GM23338 (cell line): ENCODE data around the gene SLC25A4. TPM values are rescaled to one million over a fixed set of nuclear protein-coding genes. Genes with fewer than 3 reads are reported as not detected.

Experiments
- ATAC-seq: fragments of 200-7000 bp; cut with Tn5 transposase; 3 replicates; pipeline ENCODE4 v1.9.1; 2020
- DNase-seq: peaks from one replicate; pipeline ENCODE4 v3.0.0-alpha.2; 2015; ENCODE audit warnings: low spot score
- H2AFZ ChIP-seq: fragments of 200-600 bp; sonication (generic); 2 replicates; pipeline ENCODE4 v1.8.0; 2016; ENCODE audit warnings: antibody characterized with exemption, mild to moderate bottlenecking, moderate library complexity
- H3F3A ChIP-seq: fragments of 200-600 bp; sonication (generic); replicated peaks from 2 replicates; pipeline ENCODE4 v1.8.0; 2017; ENCODE audit warnings: antibody characterized with exemption, mixed run types, low read depth
- H3K27ac ChIP-seq: fragments of 200-600 bp; sonication (generic); 2 replicates; pipeline ENCODE4 v1.6.1; 2016; ENCODE audit warnings: low read depth
- H3K27me3 ChIP-seq: fragments of 200-600 bp; sonication (generic); 2 replicates; pipeline ENCODE4 v1.8.0; 2016; ENCODE audit warnings: mild to moderate bottlenecking, mixed run types, moderate library complexity; ENCODE audit not compliant: insufficient read depth
- H3K36me3 ChIP-seq: fragments of 200-600 bp; sonication (generic); 2 replicates; pipeline ENCODE4 v1.8.0; 2016; ENCODE audit warnings: mild to moderate bottlenecking; ENCODE audit not compliant: insufficient read depth
- H3K4me1 ChIP-seq: fragments of 200-600 bp; sonication (generic); 2 replicates; pipeline ENCODE4 v1.8.0; 2016; ENCODE audit warnings: mild to moderate bottlenecking, moderate library complexity; ENCODE audit not compliant: insufficient read depth
- H3K4me2 ChIP-seq: fragments of 200-600 bp; sonication (generic); 2 replicates; pipeline ENCODE4 v1.7.1; 2017; ENCODE audit warnings: mixed run types
- H3K4me3 ChIP-seq: fragments of 200-600 bp; sonication (generic); 2 replicates; pipeline ENCODE4 v1.6.1; 2016; ENCODE audit warnings: mixed run types
- H3K79me2 ChIP-seq: fragments of 200-600 bp; sonication (generic); replicated peaks from 2 replicates; pipeline ENCODE4 v1.8.0; 2017; ENCODE audit warnings: mild to moderate bottlenecking; ENCODE audit not compliant: insufficient read depth
- H3K9me2 ChIP-seq: fragments of 200-600 bp; sonication (generic); 2 replicates; pipeline ENCODE4 v1.8.0; 2017; ENCODE audit not compliant: insufficient read depth
- H4K20me1 ChIP-seq: fragments of 200-600 bp; sonication (generic); replicated peaks from 2 replicates; pipeline ENCODE4 v1.8.0; 2017; ENCODE audit warnings: mild to moderate bottlenecking; ENCODE audit not compliant: insufficient read depth
- H3K27ac Mint-ChIP-seq: 2 replicates; pipeline ENCODE4 v1.8.0; 2020; ENCODE audit warnings: inconsistent platforms, mild to moderate bottlenecking, moderate library complexity, mixed read lengths
- H3K27me3 Mint-ChIP-seq: 3 replicates; pipeline ENCODE4 v1.8.0; 2022; ENCODE audit warnings: low read depth, mild to moderate bottlenecking, moderate library complexity, mixed read lengths, inconsistent platforms; ENCODE audit not compliant: insufficient read depth, poor library complexity
- H3K36me3 Mint-ChIP-seq: 3 replicates; pipeline ENCODE4 v1.8.0; 2021; ENCODE audit warnings: low read depth, mild to moderate bottlenecking, inconsistent platforms, moderate library complexity, mixed read lengths
- H3K4me1 Mint-ChIP-seq: 3 replicates; pipeline ENCODE4 v1.8.0; 2020; ENCODE audit warnings: mild to moderate bottlenecking, inconsistent platforms, mixed read lengths
- H3K4me3 Mint-ChIP-seq: 3 replicates; pipeline ENCODE4 v1.8.0; 2021; ENCODE audit warnings: moderate library complexity, mild to moderate bottlenecking, inconsistent platforms, mixed read lengths
- H3K9me3 Mint-ChIP-seq: 3 replicates; pipeline ENCODE4 v1.8.0; 2020; ENCODE audit warnings: moderate library complexity, mild to moderate bottlenecking, inconsistent platforms, mixed read lengths
- CREB1 ChIP-seq: fragments of 250-450 bp; sonication (Bioruptor Pico); IDR thresholded peaks from 2 replicates; pipeline ENCODE4 v1.5.0; 2020; ENCODE audit warnings: low read depth, mild to moderate bottlenecking, moderate library complexity
- CTCF ChIP-seq, 2 experiments: fragments of 200-600 bp in 1 of 2; sonication (generic) in 1 of 2; conservative IDR thresholded peaks; 2 replicates each; pipeline versions ENCODE4 v1.5.1 to v1.6.1; 2016 to 2017; ENCODE audit warnings: antibody characterized with exemption in 2 of 2, low read depth in 2 of 2, mild to moderate bottlenecking in 2 of 2, moderate library complexity in 1 of 2
- ETS1 ChIP-seq: IDR thresholded peaks from 2 replicates; pipeline ENCODE4 v1.6.1; 2016; ENCODE audit warnings: antibody characterized with exemption
- EZH2 ChIP-seq: fragments of 200-600 bp; sonication (generic); IDR thresholded peaks from one replicate; pipeline ENCODE4 v1.8.0; 2017; ENCODE audit warnings: antibody characterized with exemption, mild to moderate bottlenecking, low read depth; ENCODE audit not compliant: unreplicated experiment
- EZH2phosphoT487 ChIP-seq: fragments of 200-600 bp; sonication (generic); IDR thresholded peaks from one replicate; pipeline ENCODE4 v1.8.1; 2018; ENCODE audit warnings: antibody characterized with exemption; ENCODE audit not compliant: unreplicated experiment
- JUNB ChIP-seq: IDR thresholded peaks from one replicate; pipeline ENCODE4 v1.6.1; 2016; ENCODE audit warnings: antibody characterized with exemption; ENCODE audit not compliant: unreplicated experiment
- NANOG ChIP-seq: IDR thresholded peaks from 2 replicates; pipeline ENCODE4 v1.6.1; 2016; ENCODE audit warnings: antibody characterized with exemption, borderline replicate concordance
- POLR2AphosphoS5 ChIP-seq: IDR thresholded peaks from 2 replicates; pipeline ENCODE4 v1.6.1; 2016; ENCODE audit warnings: antibody characterized with exemption, low read depth
- REST ChIP-seq: IDR thresholded peaks from one replicate; pipeline ENCODE4 v1.6.1; 2018; ENCODE audit warnings: antibody characterized with exemption; ENCODE audit not compliant: unreplicated experiment
- STAT1 ChIP-seq: IDR thresholded peaks from one replicate; pipeline ENCODE4 v1.6.1; 2016; ENCODE audit warnings: antibody characterized with exemption; ENCODE audit not compliant: unreplicated experiment
- ZNF114 ChIP-seq: fragments of 250-450 bp; sonication (Bioruptor Pico); IDR thresholded peaks from 2 replicates; pipeline ENCODE4 v1.5.0; 2020; ENCODE audit warnings: mild to moderate bottlenecking, moderate library complexity
- ZNF331 ChIP-seq: fragments of 250-450 bp; sonication (Bioruptor Pico); IDR thresholded peaks from 2 replicates; pipeline ENCODE4 v1.5.0; 2020; ENCODE audit warnings: low read depth, mild to moderate bottlenecking, moderate library complexity
- ZNF462 ChIP-seq: fragments of 250-450 bp; sonication (Bioruptor Pico); IDR thresholded peaks from 2 replicates; pipeline ENCODE4 v1.5.0; 2020; ENCODE audit warnings: mild to moderate bottlenecking, moderate library complexity
- polyA plus RNA-seq: library from polyadenylated mRNA; unstranded; fragments of >200 nt; fragmentation: Nextera tagmentation; extraction: Ambion mirVana; gene quantifications from 2 replicates; pipeline ENCODE4 v1.2.1, GENCODE V29; 2016
- total RNA-seq: library from RNA; depleted of rRNA; stranded (reverse); fragments of >200 nt; shearing (Covaris generic); gene quantifications from 2 replicates; pipeline ENCODE4 v1.2.3, GENCODE V29; 2014

Gene SLC25A4
- total and polyA plus RNA-seq, 2 experiments from 2014 or later: 43.6 to 66.5 TPM

GRCh38 chr4:185186769-185187168, 43.7 kb downstream of the SLC25A4 start:
- H4K20me1 ChIP-seq: no peaks in the 10 kb centered on the region
- H3K4me3 Mint-ChIP-seq: no peak overlapping the region

More at GRCh38 chr4:185186769-185187168, 43.7 kb downstream of the SLC25A4 start:
- H2AFZ ChIP-seq: no peak overlapping the region
- H3K27ac ChIP-seq: no peak overlapping the region
- H3K4me2 ChIP-seq: no peak overlapping the region
- H3K4me1 ChIP-seq: peaks cover 29% of the 10 kb centered on the region
- no peaks in the 10 kb centered on the region for H3K9me3 Mint-ChIP-seq
- no peak for ATAC-seq
- no peaks in the 10 kb centered on the region for H3K36me3 ChIP-seq
- H3K27me3 ChIP-seq: no peaks in the 10 kb centered on the region
- DNase-seq: no peak
- H3K79me2 ChIP-seq: 0 out of 2 replicates have a peak, but pooled peaks cover 9% of the 10 kb centered on the region
- TF ChIP-seq EZH2phosphoT487 (no peak), EZH2 (no peak), CTCF (conservative IDR thresholded peaks at IDR 0.05; ENCODE audit: low read depth in 2 of 2) (no peak), REST (no peak), ZNF114 (CRISPR knock-in tag) (no peak), CREB1 (CRISPR knock-in tag) (no peak), ETS1 (no peak), POLR2AphosphoS5 (no peak), NANOG (no peak), STAT1 (no peak), JUNB (no peak), ZNF462 (no peak), ZNF331 (no peak)
- H3K27me3 Mint-ChIP-seq: peaks cover 1% of the 10 kb centered on the region
- no peak overlapping the region for H3K27ac Mint-ChIP-seq
- H3K9me2 ChIP-seq: no peaks in the 10 kb centered on the region
- peaks cover 23% of the 10 kb centered on the region for H3K4me1 Mint-ChIP-seq
- H3K36me3 Mint-ChIP-seq: peaks cover 14% of the 10 kb centered on the region
- no peaks in the 10 kb centered on the region for H3F3A ChIP-seq
- H3K4me3 ChIP-seq: no peak overlapping the region
